ENCODE results near the gene PRICKLE4. TPM values are rescaled to one million over a fixed set of nuclear protein-coding genes. Genes with fewer than 3 reads are reported as not detected.

The PRICKLE4 gene
- total RNA-seq, 2 experiments from 2014 or later, result 1.8 to 2.6 TPM

DNA sequence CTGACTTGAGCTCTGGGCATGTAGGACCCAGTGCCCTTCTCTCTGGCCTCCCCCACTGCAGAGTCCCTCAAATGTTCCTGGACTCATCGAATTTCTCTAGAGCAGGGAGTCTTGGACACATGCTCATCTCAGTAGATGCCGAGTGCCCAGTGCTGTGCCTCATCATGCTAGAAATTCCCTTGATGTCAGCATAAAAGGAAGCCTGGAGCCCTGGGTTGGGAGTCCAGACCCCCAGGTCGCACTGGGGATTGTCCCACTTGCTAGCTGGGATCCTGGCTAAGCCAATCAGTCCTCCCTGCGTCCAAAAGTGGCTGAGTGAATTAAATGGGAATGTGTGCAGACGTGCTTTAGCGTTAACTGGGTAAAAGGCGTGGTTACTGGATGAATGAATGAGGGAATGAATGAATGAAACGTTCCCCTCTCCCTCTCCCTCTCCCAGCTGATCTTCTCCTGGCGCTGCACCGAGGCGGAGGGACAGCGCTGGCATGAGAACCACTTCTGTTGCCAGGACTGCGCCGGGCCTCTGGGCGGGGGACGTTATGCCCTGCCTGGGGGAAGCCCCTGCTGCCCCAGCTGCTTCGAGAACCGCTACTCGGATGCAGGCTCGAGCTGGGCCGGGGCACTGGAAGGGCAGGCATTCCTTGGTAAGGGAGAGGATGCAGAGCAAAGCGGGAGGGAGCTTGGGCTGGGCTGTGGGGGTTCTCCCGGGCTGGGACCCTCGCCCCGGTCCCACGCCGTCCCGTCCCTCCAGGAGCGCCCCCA, 5.3 kb downstream of the PRICKLE4 start:
- intact Hi-C loops (cut with micrococcal nuclease; ENCODE audit: unreplicated experiment), result loop anchor here (2.0 to 10.0 kb wide), 2 partner anchors 155 to 669 kb away; partner anchors contain the start of genes CCND3 and TRERF1

DNA sequence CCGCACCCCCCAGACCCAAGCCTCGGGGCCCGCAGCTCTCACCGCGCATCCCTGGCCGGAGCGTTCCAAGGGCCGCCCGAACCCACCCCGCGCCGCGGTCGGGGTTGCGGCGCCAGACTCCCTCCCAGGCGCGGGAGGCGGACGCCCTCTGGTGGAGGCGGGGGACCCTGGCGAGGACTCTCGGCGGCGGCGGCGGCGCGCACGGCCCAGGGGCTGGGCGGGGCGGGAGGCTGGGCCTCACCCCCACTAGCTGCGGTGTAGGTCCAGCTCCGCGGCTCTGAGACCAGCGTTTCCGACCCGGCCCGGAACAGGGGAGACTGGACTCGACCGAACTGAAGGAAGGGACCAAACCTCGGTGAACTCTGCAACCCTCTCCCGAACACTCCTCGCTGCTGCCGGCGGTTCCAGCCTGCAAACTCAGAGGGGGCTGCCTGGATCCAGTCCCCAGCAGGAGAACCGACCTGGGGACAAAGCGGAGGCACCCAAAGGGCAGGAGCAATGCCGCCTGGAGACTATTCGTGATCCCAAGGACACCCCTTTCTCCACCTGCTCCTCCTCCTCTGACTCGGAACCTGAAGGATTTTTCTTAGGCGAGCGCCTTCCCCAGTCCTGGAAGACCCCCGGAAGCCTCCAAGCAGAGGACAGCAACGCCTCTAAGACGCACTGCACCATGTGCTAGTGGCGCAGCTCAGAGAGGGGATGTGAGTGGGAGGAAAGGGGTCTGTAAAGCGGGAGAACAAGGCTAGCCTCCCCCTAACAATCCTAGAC, 6.1 kb downstream of the PRICKLE4 start:
- Histone ChIP-seq H3K27ac (ENCODE audit: low read depth, low read length, poor library complexity, severe bottlenecking) (peak overlapping the region; percentile 81), H3K36me3 (ENCODE audit: insufficient read depth, low read length) (peaks cover 29% of the 10 kb centered on the region), H2AFZ (ENCODE audit: low read length) (peak overlapping the region; percentile 57), H3K4me2 (ENCODE audit: low read length) (peak overlapping the region; percentile 91), H3K9me3 (ENCODE audit: low read length) (no peaks in the 10 kb centered on the region), H3K79me2 (ENCODE audit: insufficient read depth, low read depth, low read length) (peaks cover 34% of the 10 kb centered on the region; the same call in 1 of the 2 replicates), H3K9me2 (ENCODE audit: insufficient read depth, low read length) (no peaks in the 10 kb centered on the region), H3K4me3 (ENCODE audit: low read depth, low read length, poor library complexity, severe bottlenecking) (peak overlapping the region; percentile 86), H4K20me1 (ENCODE audit: insufficient read depth, low read length) (peaks cover 4% of the 10 kb centered on the region; the same call in 1 of the 2 replicates), H3K4me1 (ENCODE audit: insufficient read depth, low read length, poor library complexity, severe bottlenecking) (peaks cover 41% of the 10 kb centered on the region)
- no TSS peak for BruUV-seq (replicated peaks)
- TF ChIP-seq, protein P1, sequence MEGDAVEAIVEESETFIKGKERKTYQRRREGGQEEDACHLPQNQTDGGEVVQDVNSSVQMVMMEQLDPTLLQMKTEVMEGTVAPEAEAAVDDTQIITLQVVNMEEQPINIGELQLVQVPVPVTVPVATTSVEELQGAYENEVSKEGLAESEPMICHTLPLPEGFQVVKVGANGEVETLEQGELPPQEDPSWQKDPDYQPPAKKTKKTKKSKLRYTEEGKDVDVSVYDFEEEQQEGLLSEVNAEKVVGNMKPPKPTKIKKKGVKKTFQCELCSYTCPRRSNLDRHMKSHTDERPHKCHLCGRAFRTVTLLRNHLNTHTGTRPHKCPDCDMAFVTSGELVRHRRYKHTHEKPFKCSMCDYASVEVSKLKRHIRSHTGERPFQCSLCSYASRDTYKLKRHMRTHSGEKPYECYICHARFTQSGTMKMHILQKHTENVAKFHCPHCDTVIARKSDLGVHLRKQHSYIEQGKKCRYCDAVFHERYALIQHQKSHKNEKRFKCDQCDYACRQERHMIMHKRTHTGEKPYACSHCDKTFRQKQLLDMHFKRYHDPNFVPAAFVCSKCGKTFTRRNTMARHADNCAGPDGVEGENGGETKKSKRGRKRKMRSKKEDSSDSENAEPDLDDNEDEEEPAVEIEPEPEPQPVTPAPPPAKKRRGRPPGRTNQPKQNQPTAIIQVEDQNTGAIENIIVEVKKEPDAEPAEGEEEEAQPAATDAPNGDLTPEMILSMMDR (conservative IDR thresholded peaks at IDR 0.05; ENCODE audit: low read length), result peak; percentile 75
- no peak for TF ChIP-seq EZH2phosphoT487 (IDR thresholded peaks at IDR 0.05; ENCODE audit: borderline replicate concordance, low read depth, low read length)
- DNase-seq (ENCODE audit: low spot score), result peak; percentile 89
- intact Hi-C loops (cut with micrococcal nuclease; ENCODE audit: unreplicated experiment), result loop anchor here (1.0 to 10.0 kb wide), 5 partner anchors 109 to 668 kb away; partner anchors contain the start of genes BYSL, CCND3, MED20 and TRERF1
- ChIA-PET CTCF (ENCODE audit: unreplicated experiment) (interaction anchor here (0.8 to 1.4 kb wide), 4 partner anchors 70 to 255 kb away, joined by 3 to 5 read pairs (median 4); partner anchors contain the start of gene BYSL), POLR2A (interaction anchor here (0.6 to 2.8 kb wide), 6 partner anchors 13 to 262 kb away, joined by 3 to 11 read pairs (median 4); partner anchors contain the start of genes BYSL, CCND3, MED20 and TAF8)

More for the DNA sequence above, 5.3 kb downstream of the PRICKLE4 start:
- Histone ChIP-seq H2AFZ (ENCODE audit: low read length) (no peak overlapping the region), H4K20me1 (ENCODE audit: insufficient read depth, low read length) (0 out of 2 replicates have a peak, but pooled peaks cover 4% of the 10 kb centered on the region), H3K4me3 (ENCODE audit: low read depth, low read length, poor library complexity, severe bottlenecking) (peak overlapping the region; percentile 86), H3K9me3 (ENCODE audit: low read length) (no peaks in the 10 kb centered on the region), H3K4me1 (ENCODE audit: insufficient read depth, low read length, poor library complexity, severe bottlenecking) (peaks cover 48% of the 10 kb centered on the region), H3K9me2 (ENCODE audit: insufficient read depth, low read length) (no peaks in the 10 kb centered on the region), H3K4me2 (ENCODE audit: low read length) (peak overlapping the region; percentile 91), H3K27ac (ENCODE audit: low read depth, low read length, poor library complexity, severe bottlenecking) (no peak overlapping the region), H3K36me3 (ENCODE audit: insufficient read depth, low read length) (peaks cover 21% of the 10 kb centered on the region), H3K79me2 (ENCODE audit: insufficient read depth, low read depth, low read length) (peaks cover 29% of the 10 kb centered on the region; the same call in 1 of the 2 replicates)
- BruUV-seq (replicated peaks), result no TSS peak
- ChIA-PET POLR2A (interaction anchor here (0.8 to 2.8 kb wide), 3 partner anchors 230 to 263 kb away, joined by 3 to 11 read pairs (median 4); partner anchors contain the start of gene TAF8), CTCF (ENCODE audit: unreplicated experiment) (interaction anchor here (1.3 to 1.4 kb wide), 2 partner anchors 153 to 256 kb away, joined by 3 to 5 read pairs; no protein-coding TSS in a partner anchor)
- TF ChIP-seq, protein P1 (conservative IDR thresholded peaks at IDR 0.05; ENCODE audit: low read length), result no peak
- TF ChIP-seq EZH2phosphoT487 (IDR thresholded peaks at IDR 0.05; ENCODE audit: borderline replicate concordance, low read depth, low read length), result no peak
- peak; percentile 18 for DNase-seq (ENCODE audit: low spot score)

All from OCI-LY7 (cell line).